HEK293T (cell line): ENCODE measurements around the gene ANKRD36.
"Not testable (repeated sequence)": the region's sequence is repeated elsewhere in the genome, so short reads cannot be mapped to it uniquely, and the experiment has no call there.

ENCODE experiments used
- CTCF ChIA-PET: fragments of 350-600 bp; formaldehyde crosslinking; extraction: SDS; loops from one replicate; lab custom pipeline; 2021; ENCODE audit warnings: antibody characterized with exemption, inconsistent platforms; lab: Yijun Ruan, JAX
- POLR2A ChIA-PET: fragments of 350-600 bp; formaldehyde crosslinking; extraction: SDS; loops from one replicate; lab custom pipeline; 2020; ENCODE audit warnings: antibody characterized with exemption, inconsistent platforms; lab: Yijun Ruan, JAX
- DNase-seq: peaks from one replicate; pipeline ENCODE4 v3.0.0; 2012; ENCODE audit warnings: mixed read lengths; ENCODE audit errors: extremely low spot score
- ARNT ChIP-seq: fragments of 450-650 bp; IDR thresholded peaks from 2 replicates; pipeline ENCODE4 v1.6.1; 2017; ENCODE audit warnings: mild to moderate bottlenecking
- BHLHE40 ChIP-seq: fragments of 450-650 bp; IDR thresholded peaks from 2 replicates; pipeline ENCODE4 v1.6.1; 2016; ENCODE audit warnings: mild to moderate bottlenecking, moderate library complexity, borderline replicate concordance
- CTBP1 ChIP-seq: fragments of 450-650 bp; IDR thresholded peaks from 2 replicates; pipeline ENCODE4 v1.6.1; 2016; ENCODE audit warnings: borderline replicate concordance
- ELF4 ChIP-seq: fragments of 450-650 bp; IDR thresholded peaks from 2 replicates; pipeline ENCODE4 v1.6.1; 2017; ENCODE audit warnings: antibody characterized with exemption
- FOXA1 ChIP-seq: fragments of 450-650 bp; IDR thresholded peaks from 2 replicates; pipeline ENCODE4 v1.6.1; 2016; ENCODE audit warnings: mild to moderate bottlenecking
- FOXK2 ChIP-seq: fragments of 450-650 bp; IDR thresholded peaks from 2 replicates; pipeline ENCODE4 v1.6.1; 2016; ENCODE audit warnings: mild to moderate bottlenecking
- FOXM1 ChIP-seq: fragments of 450-650 bp; IDR thresholded peaks from 2 replicates; pipeline ENCODE4 v1.6.1; 2017; ENCODE audit warnings: mild to moderate bottlenecking, borderline replicate concordance
- HDGF ChIP-seq: fragments of 450-650 bp; IDR thresholded peaks from 2 replicates; pipeline ENCODE4 v1.6.1; 2017; ENCODE audit warnings: antibody characterized with exemption, borderline replicate concordance
- L3MBTL2 ChIP-seq: fragments of 450-650 bp; conservative IDR thresholded peaks from 2 replicates; pipeline ENCODE4 v1.6.1; 2016; ENCODE audit warnings: mild to moderate bottlenecking
- LEF1 ChIP-seq: fragments of 450-650 bp; IDR thresholded peaks from 2 replicates; pipeline ENCODE4 v1.6.1; 2017; ENCODE audit warnings: mild to moderate bottlenecking, borderline replicate concordance
- NFRKB ChIP-seq: fragments of 450-650 bp; IDR thresholded peaks from 2 replicates; pipeline ENCODE4 v1.6.1; 2016; ENCODE audit warnings: mild to moderate bottlenecking, moderate library complexity
- SP1 ChIP-seq: fragments of 450-650 bp; IDR thresholded peaks from 2 replicates; pipeline ENCODE4 v1.6.1; 2017
- SUZ12 ChIP-seq: fragments of 450-650 bp; IDR thresholded peaks from 2 replicates; pipeline ENCODE4 v1.6.1; 2016; ENCODE audit warnings: mild to moderate bottlenecking
- TARDBP ChIP-seq: fragments of 450-650 bp; IDR thresholded peaks from 2 replicates; pipeline ENCODE4 v1.6.1; 2016
- ZNF384 ChIP-seq: fragments of 450-650 bp; IDR thresholded peaks from 2 replicates; pipeline ENCODE4 v1.6.1; 2016
- TF ChIP-seq, protein P1 (sequence below): fragments of 450-650 bp; IDR thresholded peaks from 2 replicates; pipeline ENCODE4 v1.6.1; 2016

ANKRD36 gene

DNA sequence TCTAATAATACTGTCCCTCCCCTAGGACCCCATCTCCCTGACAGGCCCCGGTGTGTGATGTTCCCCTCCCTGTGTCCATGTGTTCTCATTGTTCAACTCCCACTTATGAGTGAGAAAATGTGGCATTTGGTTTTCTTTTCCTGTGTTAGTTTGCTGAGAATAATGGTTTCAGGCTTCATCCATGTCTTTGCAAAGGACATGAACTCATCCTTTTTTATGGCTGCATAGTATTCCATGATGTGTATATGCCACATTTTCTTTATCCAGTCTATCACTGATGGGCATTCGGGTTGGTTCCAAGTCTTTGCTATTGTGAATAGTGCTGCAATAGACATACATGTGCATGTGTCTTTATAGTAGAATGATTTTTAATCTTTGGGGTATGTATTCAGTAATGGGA, 55.6 kb downstream of the ANKRD36 start:
- POLR2A ChIA-PET, DNase-seq, CTCF ChIA-PET: not testable (repeated sequence)

GRCh38 chr2:97180391-97180790, 67.4 kb downstream of the ANKRD36 start:
- POLR2A ChIA-PET, CTCF ChIA-PET, DNase-seq: not testable (repeated sequence)

DNA sequence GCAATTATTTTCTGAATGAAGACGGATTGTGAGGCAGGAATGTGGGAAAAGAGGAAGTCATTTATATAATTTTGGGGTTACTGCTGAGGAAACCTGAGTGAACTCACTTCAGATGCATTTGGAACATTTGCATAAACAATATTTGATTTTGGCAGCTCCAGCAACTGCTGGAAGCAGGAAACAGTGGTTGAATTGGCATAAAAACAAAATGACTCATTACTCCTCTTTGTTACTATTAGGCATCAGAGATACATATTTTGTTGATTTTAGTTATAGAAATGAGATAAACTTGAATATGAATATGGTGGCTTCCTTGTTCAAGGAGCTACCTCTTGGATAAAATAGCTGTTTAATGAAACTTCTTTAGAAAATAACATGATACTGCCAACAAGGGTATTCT, 82.4 kb downstream of the ANKRD36 start:
- POLR2A ChIA-PET, CTCF ChIA-PET, DNase-seq: not testable (repeated sequence)

DNA sequence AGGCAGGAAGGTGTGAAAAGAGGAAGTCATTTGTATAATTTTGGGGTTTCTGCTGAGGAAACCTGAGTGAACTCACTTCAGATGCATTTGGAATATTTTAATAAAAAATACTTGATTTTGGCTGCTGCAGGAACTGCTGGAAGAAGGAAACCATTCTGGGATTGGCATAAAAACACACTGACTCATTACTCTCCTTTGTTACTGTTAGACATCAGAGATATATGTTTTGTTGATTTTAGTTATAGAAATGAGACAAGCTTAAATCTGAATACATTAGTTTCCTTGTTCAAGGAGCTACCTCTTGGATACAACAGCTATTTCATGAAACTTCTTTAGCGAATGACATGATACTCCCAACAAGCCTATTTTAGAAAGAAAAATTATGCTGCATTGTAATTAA, 84.3 kb downstream of the ANKRD36 start:
- DNase-seq, POLR2A ChIA-PET, CTCF ChIA-PET: not testable (repeated sequence)

DNA sequence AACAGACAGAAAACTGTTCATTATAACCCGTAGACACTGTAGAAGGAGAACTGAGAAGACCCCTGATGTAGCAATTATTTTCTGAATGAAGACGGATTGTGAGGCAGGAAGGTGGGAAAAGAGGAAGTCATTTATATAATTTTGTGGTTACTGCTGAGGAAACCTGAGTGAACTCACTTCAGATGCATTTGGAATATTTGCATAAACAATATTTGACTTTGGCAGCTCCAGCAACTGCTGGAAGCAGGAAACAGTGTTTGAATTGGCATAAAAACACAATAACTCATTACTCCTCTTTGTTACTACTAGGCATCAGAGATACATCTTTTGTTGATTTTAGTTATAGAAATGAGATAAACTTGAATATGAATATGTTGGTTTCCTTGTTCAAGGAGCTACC, 87.9 kb downstream of the ANKRD36 start:
- CTCF ChIA-PET: not testable (repeated sequence)

GRCh38 chr2:97202643-97203250, 89.8 kb downstream of the ANKRD36 start:
- CTCF ChIA-PET, DNase-seq, POLR2A ChIA-PET: not testable (repeated sequence)

More for the DNA sequence above, 87.9 kb downstream of the ANKRD36 start:
- POLR2A ChIA-PET, DNase-seq: not testable (repeated sequence)

- no peak for DNase-seq
- POLR2A ChIA-PET: no interaction called here
- CTCF ChIA-PET: no interaction called here
- TF ChIP-seq BHLHE40 (no peak), FOXM1 (no peak), ELF4 (no peak), FOXK2 (no peak), LEF1 (no peak), HDGF (no peak), CTBP1 (no peak), ZNF384 (no peak), FOXA1 (no peak), SUZ12 (no peak), SP1 (no peak), NFRKB (no peak), ARNT (no peak), L3MBTL2 (no peak), TARDBP (no peak)
- TF ChIP-seq, protein P1, sequence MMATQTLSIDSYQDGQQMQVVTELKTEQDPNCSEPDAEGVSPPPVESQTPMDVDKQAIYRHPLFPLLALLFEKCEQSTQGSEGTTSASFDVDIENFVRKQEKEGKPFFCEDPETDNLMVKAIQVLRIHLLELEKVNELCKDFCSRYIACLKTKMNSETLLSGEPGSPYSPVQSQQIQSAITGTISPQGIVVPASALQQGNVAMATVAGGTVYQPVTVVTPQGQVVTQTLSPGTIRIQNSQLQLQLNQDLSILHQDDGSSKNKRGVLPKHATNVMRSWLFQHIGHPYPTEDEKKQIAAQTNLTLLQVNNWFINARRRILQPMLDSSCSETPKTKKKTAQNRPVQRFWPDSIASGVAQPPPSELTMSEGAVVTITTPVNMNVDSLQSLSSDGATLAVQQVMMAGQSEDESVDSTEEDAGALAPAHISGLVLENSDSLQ: no peak
These were observed 97.4 kb downstream of the ANKRD36 start for GRCh38 chr2:97210325-97210724.

- CTCF ChIA-PET, POLR2A ChIA-PET, DNase-seq: not testable (repeated sequence)
These were observed 102.1 kb downstream of the ANKRD36 start for GRCh38 chr2:97215025-97215424.

- CTCF ChIA-PET, POLR2A ChIA-PET: not testable (repeated sequence)
These were observed 118.1 kb downstream of the ANKRD36 start for GRCh38 chr2:97230848-97231585.

DNA sequence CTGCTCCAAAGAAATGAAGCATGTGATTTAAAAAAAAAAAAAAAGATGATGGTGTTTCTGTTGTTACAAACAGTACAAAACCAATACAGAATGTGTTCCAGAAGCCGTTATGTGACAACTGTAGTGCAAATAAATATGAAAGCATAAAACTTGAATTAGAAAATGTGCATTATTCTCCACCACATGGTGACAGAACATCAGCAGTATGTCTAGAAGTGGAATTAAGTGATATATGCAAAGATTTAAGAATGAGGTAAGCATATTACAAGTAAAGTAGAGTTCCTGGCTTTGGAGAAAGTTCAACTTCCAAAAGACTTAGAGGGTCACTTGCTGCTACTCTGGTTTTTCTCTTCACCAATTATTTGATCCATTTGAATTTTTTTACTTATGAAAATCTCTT, 120.0 kb downstream of the ANKRD36 start:
- DNase-seq, CTCF ChIA-PET, POLR2A ChIA-PET: not testable (repeated sequence)

More at GRCh38 chr2:97230848-97231585, 118.1 kb downstream of the ANKRD36 start:
- DNase-seq: not testable (repeated sequence)

- CTCF ChIA-PET, DNase-seq, POLR2A ChIA-PET: not testable (repeated sequence)
These were observed 120.8 kb downstream of the ANKRD36 start for GRCh38 chr2:97233660-97234295.

DNA sequence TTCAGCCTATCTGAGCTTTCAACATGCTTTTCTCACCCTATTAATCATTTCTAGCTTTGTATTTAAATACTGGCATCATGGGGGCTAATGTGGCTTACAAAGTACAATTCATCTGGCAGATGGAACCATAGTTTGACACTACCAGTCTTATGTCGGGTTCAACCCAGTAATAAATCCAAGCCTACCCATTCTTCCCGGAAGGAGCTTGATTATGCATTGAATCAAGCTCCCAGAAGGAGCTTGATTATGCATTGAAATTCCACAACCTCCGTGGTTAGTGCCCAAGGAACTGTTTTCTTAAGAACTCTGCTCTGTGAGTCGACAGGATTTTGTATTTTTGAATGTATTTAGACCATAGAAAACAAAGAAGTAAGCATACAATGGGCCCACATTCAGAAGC, 148.2 kb downstream of the ANKRD36 start:
- CTCF ChIA-PET, DNase-seq: not testable (repeated sequence)

GRCh38 chr2:97266449-97266848, 153.5 kb downstream of the ANKRD36 start:
- CTCF ChIA-PET: not testable (repeated sequence)

More for the DNA sequence above, 148.2 kb downstream of the ANKRD36 start:
- POLR2A ChIA-PET: not testable (repeated sequence)

More at GRCh38 chr2:97266449-97266848, 153.5 kb downstream of the ANKRD36 start:
- POLR2A ChIA-PET, DNase-seq: not testable (repeated sequence)
